ENCODE data around the gene MED13L.

Gene MED13L

GRCh38 chr12:116152268-116152667 lies 125.2 kb downstream of the MED13L start:
- TF ChIP-seq, protein P1, sequence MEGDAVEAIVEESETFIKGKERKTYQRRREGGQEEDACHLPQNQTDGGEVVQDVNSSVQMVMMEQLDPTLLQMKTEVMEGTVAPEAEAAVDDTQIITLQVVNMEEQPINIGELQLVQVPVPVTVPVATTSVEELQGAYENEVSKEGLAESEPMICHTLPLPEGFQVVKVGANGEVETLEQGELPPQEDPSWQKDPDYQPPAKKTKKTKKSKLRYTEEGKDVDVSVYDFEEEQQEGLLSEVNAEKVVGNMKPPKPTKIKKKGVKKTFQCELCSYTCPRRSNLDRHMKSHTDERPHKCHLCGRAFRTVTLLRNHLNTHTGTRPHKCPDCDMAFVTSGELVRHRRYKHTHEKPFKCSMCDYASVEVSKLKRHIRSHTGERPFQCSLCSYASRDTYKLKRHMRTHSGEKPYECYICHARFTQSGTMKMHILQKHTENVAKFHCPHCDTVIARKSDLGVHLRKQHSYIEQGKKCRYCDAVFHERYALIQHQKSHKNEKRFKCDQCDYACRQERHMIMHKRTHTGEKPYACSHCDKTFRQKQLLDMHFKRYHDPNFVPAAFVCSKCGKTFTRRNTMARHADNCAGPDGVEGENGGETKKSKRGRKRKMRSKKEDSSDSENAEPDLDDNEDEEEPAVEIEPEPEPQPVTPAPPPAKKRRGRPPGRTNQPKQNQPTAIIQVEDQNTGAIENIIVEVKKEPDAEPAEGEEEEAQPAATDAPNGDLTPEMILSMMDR (conservative IDR thresholded peaks at IDR 0.05; ENCODE audit: low read depth, low read length) = no peak
- DNase-seq (ENCODE audit: low read depth) = peak; percentile 98
- no peak overlapping the region for H3K4me3 ChIP-seq (ENCODE audit: low read depth, low read length)

GRCh38 chr12:116150452-116150851 lies 127.0 kb downstream of the MED13L start:
- DNase-seq (ENCODE audit: low read depth) = peak; percentile 53
- H3K4me3 ChIP-seq (ENCODE audit: low read depth, low read length) = no peak overlapping the region
- TF ChIP-seq, protein P1 (conservative IDR thresholded peaks at IDR 0.05; ENCODE audit: low read depth, low read length) = no peak

DNA sequence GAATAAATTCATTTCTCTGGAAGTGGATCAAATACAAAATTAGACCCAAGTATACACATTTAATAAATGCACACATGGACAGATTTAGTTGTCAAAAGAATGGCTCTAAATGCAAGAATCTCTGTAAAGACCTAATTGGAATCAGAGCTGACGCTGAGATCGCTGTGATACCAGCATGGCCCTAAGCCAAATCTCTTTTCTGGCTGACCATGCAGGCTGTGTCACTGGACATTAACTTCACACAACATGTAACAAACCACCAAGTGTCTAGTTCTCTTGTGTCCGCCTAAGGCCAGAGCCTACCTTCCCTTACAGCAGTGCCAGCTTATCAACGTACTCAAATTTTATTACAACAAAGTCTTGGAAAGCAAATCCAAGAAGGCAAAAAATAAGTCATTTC lies 127.5 kb downstream of the MED13L start:
- H3K4me3 ChIP-seq (ENCODE audit: low read depth, low read length) = no peak overlapping the region
- TF ChIP-seq, protein P1 (conservative IDR thresholded peaks at IDR 0.05; ENCODE audit: low read depth, low read length) = no peak
- DNase-seq (ENCODE audit: low read depth) = peak; percentile 33

DNA sequence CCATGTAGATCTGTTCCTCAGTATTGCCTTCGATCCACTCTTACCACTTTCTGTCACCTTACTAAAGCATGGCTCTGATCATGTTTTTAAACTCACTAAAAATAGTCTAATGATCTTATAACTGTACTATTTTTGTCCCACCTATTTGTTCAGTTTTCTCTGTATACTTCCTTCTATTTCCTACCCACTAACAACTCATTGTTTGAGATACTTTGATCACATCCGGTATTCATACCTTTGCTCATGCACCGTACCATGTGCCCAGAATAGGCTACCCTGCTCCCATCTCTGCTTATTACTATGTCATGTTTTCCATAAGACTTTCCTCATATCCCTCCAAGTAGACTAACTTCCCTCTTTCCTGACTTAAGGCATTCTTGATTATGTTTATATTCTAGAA lies 128.6 kb downstream of the MED13L start:
- TF ChIP-seq, protein P1 (conservative IDR thresholded peaks at IDR 0.05; ENCODE audit: low read depth, low read length) = no peak
- no peak for DNase-seq (ENCODE audit: low read depth)
- H3K4me3 ChIP-seq (ENCODE audit: low read depth, low read length) = no peak overlapping the region

DNA sequence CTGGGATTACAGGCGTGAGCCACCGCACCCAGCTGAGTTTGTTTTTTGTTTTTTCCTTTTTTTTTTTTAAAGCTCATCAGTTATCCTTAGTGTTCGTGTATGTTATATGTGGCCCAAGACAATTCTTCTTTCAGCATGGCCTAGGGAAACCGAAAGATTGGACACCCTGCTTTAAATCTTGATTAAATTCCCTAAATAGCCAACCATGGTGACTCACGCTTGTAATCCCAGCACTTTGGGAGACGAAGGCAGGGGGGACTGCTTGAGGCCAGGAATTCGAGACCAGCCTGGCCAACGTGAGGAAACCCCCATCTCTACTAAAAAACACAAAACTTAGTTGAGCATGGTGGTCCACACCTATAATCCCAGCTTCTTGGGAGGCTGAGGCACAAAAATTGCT lies 131.1 kb downstream of the MED13L start:
- TF ChIP-seq, protein P1 (conservative IDR thresholded peaks at IDR 0.05; ENCODE audit: low read depth, low read length) = no peak
- DNase-seq (ENCODE audit: low read depth) = no peak
- H3K4me3 ChIP-seq (ENCODE audit: low read depth, low read length) = no peak overlapping the region

DNA sequence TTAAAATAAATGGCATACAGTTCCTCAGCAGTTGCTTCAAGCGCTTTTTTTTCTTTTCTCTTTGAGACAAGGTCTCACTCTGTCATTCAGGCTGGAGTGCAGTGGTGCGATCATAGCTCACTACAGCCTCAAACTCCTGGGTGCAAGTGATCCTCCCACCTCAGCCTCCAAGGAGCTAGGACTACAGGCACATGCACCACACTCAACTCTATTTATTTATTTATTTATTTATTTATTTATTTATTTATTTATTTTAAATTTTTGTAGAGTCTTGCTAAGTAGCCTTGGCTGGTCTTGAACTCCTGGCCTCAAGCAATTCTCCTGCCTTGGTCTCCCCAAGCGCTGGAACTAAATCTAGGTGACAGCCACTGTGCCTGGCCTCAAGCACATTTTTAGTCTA lies 132.0 kb downstream of the MED13L start:
- TF ChIP-seq, protein P1 (conservative IDR thresholded peaks at IDR 0.05; ENCODE audit: low read depth, low read length) = no peak
- no peak for DNase-seq (ENCODE audit: low read depth)
- H3K4me3 ChIP-seq (ENCODE audit: low read depth, low read length) = no peak overlapping the region

DNA sequence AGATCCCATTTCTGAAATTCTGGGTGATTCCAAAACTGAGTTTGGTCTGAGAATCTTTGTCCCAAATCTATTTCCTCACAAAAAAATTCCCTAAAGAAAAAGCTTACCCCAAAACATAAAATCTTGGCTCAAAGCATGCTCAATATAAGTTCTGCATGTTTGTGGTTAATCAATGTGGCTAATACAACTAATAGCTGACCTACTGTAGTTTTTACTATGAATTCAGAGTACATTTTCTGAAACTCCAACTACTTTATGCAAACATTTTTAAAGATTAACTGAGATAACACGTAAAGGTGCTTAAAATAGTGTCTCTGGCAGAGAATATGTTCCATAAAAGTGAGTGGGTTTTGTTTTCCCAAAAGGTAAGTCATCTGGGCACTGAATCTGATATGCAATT lies 133.1 kb downstream of the MED13L start:
- TF ChIP-seq, protein P1 (conservative IDR thresholded peaks at IDR 0.05; ENCODE audit: low read depth, low read length) = no peak
- DNase-seq (ENCODE audit: low read depth) = no peak

More for the DNA sequence above, 133.1 kb downstream of the MED13L start:
- H3K4me3 ChIP-seq (ENCODE audit: low read depth, low read length) = no peak overlapping the region

Measured in choroid plexus epithelial cell (primary cell).